Ishikawa (cell line): ENCODE results near the gene AKAP1.

Source experiments
- CEBPB ChIP-seq: IDR thresholded peaks from 2 replicates; pipeline ENCODE4 v1.6.1; 2012
- CREB1 ChIP-seq: IDR thresholded peaks from 2 replicates; pipeline ENCODE4 v1.6.1; 2012; ENCODE audit warnings: low read depth
- EGR1 ChIP-seq: IDR thresholded peaks from 2 replicates; pipeline ENCODE4 v1.6.1; 2012
- EP300 ChIP-seq: IDR thresholded peaks from 2 replicates; pipeline ENCODE4 v1.6.1; 2012; ENCODE audit warnings: borderline replicate concordance
- FOXM1 ChIP-seq: IDR thresholded peaks from 2 replicates; pipeline ENCODE4 v1.6.1; 2012; ENCODE audit warnings: low read depth, borderline replicate concordance
- NFIC ChIP-seq: IDR thresholded peaks from 2 replicates; pipeline ENCODE4 v1.6.1; 2012
- RAD21 ChIP-seq: IDR thresholded peaks from 2 replicates; pipeline ENCODE4 v1.6.1; 2012; ENCODE audit warnings: low read depth
- TAF1 ChIP-seq: IDR thresholded peaks from 2 replicates; pipeline ENCODE4 v1.6.1; 2012; ENCODE audit warnings: low read depth, mild to moderate bottlenecking
- TCF12 ChIP-seq: IDR thresholded peaks from 2 replicates; pipeline ENCODE4 v1.6.1; 2012; ENCODE audit warnings: low read depth
- TEAD4 ChIP-seq: IDR thresholded peaks from 2 replicates; pipeline ENCODE4 v1.6.1; 2012
- YY1 ChIP-seq: IDR thresholded peaks from 2 replicates; pipeline ENCODE4 v1.6.1; 2012; ENCODE audit warnings: low read depth
- ZBTB7A ChIP-seq: IDR thresholded peaks from 2 replicates; pipeline ENCODE4 v1.6.1; 2012; ENCODE audit warnings: low read depth
- TF ChIP-seq, protein P1 (sequence below): IDR thresholded peaks from 2 replicates; pipeline ENCODE4 v1.6.1; 2012
- TF ChIP-seq, protein P2 (sequence below): IDR thresholded peaks from 2 replicates; pipeline ENCODE4 v1.6.1; 2012; ENCODE audit warnings: low read depth, mild to moderate bottlenecking
- TF ChIP-seq, protein P3 (sequence below): IDR thresholded peaks from 2 replicates; pipeline ENCODE4 v1.6.1; 2012

Gene AKAP1

GRCh38 chr17:57048096-57048495 is 37.0 kb upstream of the AKAP1 start:
- TF ChIP-seq FOXM1 = no peak

DNA sequence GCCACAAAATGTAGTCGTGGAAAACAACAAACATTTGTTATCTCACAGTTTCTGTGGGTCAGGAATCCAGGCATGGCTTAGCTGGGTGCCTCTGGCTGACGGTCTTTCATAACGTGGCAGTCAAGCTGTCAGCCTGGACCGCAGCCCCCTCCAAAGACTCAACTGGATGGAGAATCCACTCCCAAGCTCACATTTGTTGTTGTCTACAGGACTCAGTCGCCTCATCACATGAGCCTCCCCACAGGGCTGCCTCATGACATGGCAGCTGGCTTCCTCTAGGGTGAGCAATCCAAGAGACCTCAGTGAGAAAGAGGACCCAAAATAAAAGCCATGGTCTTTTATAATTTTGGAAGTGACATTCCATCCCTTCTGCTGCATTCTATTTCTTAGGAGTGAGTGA is 34.7 kb upstream of the AKAP1 start:
- no peak for TF ChIP-seq EP300
- no peak for TF ChIP-seq YY1
- no peak for TF ChIP-seq TCF12
- TF ChIP-seq CEBPB = no peak
- no peak for TF ChIP-seq ZBTB7A
- TF ChIP-seq, protein P1, sequence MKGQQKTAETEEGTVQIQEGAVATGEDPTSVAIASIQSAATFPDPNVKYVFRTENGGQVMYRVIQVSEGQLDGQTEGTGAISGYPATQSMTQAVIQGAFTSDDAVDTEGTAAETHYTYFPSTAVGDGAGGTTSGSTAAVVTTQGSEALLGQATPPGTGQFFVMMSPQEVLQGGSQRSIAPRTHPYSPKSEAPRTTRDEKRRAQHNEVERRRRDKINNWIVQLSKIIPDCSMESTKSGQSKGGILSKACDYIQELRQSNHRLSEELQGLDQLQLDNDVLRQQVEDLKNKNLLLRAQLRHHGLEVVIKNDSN = no peak
- no peak for TF ChIP-seq CREB1
- no peak for TF ChIP-seq NFIC

DNA sequence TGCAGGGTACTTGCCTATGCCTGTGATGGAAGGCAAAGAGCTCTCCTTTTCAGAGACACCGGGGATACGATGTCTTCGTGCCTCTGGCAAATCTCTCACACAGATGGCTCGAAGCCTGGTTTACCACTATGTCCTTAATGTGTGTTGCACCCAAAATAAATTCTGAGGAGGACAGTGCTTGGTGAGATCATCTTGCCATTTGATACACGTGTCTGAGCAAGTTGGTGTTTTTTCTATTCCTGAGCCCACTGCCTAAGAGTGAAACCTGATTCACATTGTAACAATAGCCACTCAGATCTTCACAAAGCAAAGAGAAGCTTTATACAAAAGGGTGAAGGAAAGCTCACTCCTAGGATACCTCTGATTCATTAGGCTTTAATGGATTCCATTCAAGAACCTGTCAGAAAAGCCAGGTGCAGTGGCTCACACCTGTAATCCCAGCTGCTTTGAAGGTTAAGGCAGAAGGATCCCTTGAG is 33.1 kb upstream of the AKAP1 start:
- TF ChIP-seq TEAD4 (no peak), FOXM1 (no peak), NFIC (no peak), EP300 (no peak), YY1 (no peak), EGR1 (no peak), TCF12 (no peak), TAF1 (no peak), CREB1 (no peak), ZBTB7A (no peak)
- TF ChIP-seq, protein P2, sequence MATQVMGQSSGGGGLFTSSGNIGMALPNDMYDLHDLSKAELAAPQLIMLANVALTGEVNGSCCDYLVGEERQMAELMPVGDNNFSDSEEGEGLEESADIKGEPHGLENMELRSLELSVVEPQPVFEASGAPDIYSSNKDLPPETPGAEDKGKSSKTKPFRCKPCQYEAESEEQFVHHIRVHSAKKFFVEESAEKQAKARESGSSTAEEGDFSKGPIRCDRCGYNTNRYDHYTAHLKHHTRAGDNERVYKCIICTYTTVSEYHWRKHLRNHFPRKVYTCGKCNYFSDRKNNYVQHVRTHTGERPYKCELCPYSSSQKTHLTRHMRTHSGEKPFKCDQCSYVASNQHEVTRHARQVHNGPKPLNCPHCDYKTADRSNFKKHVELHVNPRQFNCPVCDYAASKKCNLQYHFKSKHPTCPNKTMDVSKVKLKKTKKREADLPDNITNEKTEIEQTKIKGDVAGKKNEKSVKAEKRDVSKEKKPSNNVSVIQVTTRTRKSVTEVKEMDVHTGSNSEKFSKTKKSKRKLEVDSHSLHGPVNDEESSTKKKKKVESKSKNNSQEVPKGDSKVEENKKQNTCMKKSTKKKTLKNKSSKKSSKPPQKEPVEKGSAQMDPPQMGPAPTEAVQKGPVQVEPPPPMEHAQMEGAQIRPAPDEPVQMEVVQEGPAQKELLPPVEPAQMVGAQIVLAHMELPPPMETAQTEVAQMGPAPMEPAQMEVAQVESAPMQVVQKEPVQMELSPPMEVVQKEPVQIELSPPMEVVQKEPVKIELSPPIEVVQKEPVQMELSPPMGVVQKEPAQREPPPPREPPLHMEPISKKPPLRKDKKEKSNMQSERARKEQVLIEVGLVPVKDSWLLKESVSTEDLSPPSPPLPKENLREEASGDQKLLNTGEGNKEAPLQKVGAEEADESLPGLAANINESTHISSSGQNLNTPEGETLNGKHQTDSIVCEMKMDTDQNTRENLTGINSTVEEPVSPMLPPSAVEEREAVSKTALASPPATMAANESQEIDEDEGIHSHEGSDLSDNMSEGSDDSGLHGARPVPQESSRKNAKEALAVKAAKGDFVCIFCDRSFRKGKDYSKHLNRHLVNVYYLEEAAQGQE = no peak
- TF ChIP-seq, protein P3, sequence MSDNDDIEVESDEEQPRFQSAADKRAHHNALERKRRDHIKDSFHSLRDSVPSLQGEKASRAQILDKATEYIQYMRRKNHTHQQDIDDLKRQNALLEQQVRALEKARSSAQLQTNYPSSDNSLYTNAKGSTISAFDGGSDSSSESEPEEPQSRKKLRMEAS = no peak
- TF ChIP-seq, protein P1 = no peak

- TF ChIP-seq RAD21 (no peak), FOXM1 (no peak), EGR1 (no peak), TEAD4 (no peak), TAF1 (no peak), CEBPB (no peak), ZBTB7A (no peak), TCF12 (no peak), YY1 (no peak), EP300 (no peak), CREB1 (no peak)
- TF ChIP-seq, protein P1 = no peak
- TF ChIP-seq, protein P3 = no peak
- TF ChIP-seq, protein P2 = no peak
Observed at GRCh38 chr17:57062865-57063264, 22.2 kb upstream of the AKAP1 start.

DNA sequence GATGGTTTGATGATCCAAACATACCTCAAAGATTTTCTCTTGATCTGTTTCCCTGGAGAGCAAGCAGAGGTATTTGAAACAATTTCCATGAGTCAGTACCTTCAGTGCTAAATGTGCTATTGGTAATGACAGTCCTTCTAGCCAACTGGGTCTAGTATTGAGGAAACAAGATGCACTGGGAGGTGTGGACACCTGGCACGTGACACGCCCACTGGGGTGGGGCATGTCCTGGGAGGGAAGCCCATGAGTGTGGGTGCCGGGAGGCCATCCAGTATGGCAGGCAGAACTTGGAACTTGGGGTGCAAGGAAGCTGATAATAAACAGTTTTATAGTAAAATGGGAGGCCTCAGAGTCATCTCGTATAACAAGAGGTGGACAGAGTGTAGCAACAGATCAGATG is 17.9 kb upstream of the AKAP1 start:
- TF ChIP-seq, protein P1 = peak; percentile 72
- no peak for TF ChIP-seq FOXM1

GRCh38 chr17:57067781-57068180 is 17.3 kb upstream of the AKAP1 start:
- TF ChIP-seq EGR1 (no peak), CEBPB (no peak), RAD21 (no peak), YY1 (no peak), EP300 (no peak), CREB1 (no peak), ZBTB7A (no peak)
- TF ChIP-seq, protein P1 = no peak
- TF ChIP-seq, protein P3 = no peak
- TF ChIP-seq, protein P2 = no peak
